Measurements from ENCODE around the gene C17orf75. TPM values are rescaled to one million over a fixed set of nuclear protein-coding genes. Genes with fewer than 3 reads are reported as not detected.

Gene C17orf75
- total RNA-seq, 2 donors from 2014 or later, result 12.1 to 14.8 TPM

DNA sequence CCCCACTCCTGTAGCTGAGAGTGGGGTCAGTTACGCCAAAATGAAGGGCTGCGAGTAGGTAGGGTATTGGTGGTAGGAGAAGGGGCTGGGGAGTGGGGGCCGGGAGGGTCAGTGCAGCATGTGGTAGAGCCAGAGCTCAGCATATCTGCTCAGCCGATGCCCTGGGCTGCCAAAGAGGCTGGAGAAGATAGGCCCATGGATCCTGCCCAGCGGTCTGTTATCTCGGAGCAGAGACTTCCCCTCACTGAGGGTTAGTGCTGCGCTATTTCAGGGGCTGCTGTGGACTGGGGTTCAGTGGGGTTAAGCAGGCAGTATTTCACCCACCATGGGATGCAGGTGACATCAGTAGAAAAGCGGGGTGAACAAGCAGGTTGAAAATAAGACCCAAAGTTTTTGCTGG is 56.7 kb downstream of the C17orf75 start:
- Mint-ChIP-seq H3K9me3 (no peaks in the 10 kb centered on the region), H3K4me1 (no peaks in the 10 kb centered on the region), H3K4me3 (no peak overlapping the region), H3K27ac (no peak overlapping the region), H3K36me3 (ENCODE audit: low read depth) (no peaks in the 10 kb centered on the region), H3K27me3 (peaks cover 3% of the 10 kb centered on the region)
- ATAC-seq (replicated peaks), result no peak

DNA sequence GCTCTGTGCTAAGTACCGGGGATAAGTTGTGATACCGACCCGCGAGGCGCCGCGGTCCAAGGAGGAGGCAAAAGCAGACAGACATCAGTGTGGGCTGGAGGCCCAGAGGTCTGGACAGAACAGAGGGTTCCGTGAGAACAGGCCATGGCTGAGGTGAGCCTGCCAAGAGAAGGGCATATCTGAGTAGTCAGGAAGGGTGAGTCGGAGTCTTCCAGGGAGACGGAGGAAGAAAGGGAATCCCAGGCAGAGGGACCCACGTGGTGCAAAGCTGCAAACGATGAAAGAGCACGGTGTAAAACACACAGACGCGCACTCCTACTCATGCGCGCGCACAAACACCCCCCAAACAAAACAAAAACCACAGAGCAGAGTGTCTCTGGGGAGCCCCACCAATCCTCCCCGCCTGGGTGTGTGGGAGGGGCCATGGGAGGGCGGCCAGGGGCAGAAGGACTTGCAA is 58.2 kb downstream of the C17orf75 start:
- Mint-ChIP-seq H3K27ac (no peak overlapping the region), H3K4me1 (no peaks in the 10 kb centered on the region), H3K4me3 (no peak overlapping the region), H3K27me3 (peaks cover 3% of the 10 kb centered on the region), H3K36me3 (ENCODE audit: low read depth) (no peaks in the 10 kb centered on the region), H3K9me3 (no peaks in the 10 kb centered on the region)
- ATAC-seq (replicated peaks), result no peak

DNA sequence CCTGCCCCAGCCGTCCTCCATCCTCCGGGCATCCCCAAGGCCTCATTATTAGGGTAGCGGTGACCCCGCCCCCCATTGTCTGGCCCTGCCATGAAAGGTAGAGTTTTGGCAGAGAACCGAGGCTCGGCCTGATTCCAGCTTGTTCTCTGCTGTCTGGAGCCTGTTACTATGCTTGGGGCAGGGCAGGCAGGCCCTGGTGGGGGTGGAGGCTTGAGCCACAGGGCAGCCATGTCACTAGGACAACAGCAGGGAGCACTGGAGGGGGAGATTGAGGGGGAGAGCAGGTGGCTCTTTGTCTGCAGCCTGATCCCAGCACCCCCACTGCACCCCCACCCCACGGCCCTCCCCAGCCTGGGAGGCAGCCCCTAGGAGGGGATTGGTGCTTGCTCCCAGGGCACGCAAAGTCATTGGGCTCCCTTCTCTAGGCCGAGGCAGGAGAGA is 60.9 kb downstream of the C17orf75 start:
- no peak overlapping the region for H3K27ac Mint-ChIP-seq
- no peaks in the 10 kb centered on the region for H3K4me1 Mint-ChIP-seq
- H3K27me3 Mint-ChIP-seq, result peaks cover 3% of the 10 kb centered on the region
- H3K9me3 Mint-ChIP-seq, result no peaks in the 10 kb centered on the region
- H3K4me3 Mint-ChIP-seq, result no peak overlapping the region
- no peaks in the 10 kb centered on the region for H3K36me3 Mint-ChIP-seq (ENCODE audit: low read depth)
- no peak for ATAC-seq (replicated peaks)

DNA sequence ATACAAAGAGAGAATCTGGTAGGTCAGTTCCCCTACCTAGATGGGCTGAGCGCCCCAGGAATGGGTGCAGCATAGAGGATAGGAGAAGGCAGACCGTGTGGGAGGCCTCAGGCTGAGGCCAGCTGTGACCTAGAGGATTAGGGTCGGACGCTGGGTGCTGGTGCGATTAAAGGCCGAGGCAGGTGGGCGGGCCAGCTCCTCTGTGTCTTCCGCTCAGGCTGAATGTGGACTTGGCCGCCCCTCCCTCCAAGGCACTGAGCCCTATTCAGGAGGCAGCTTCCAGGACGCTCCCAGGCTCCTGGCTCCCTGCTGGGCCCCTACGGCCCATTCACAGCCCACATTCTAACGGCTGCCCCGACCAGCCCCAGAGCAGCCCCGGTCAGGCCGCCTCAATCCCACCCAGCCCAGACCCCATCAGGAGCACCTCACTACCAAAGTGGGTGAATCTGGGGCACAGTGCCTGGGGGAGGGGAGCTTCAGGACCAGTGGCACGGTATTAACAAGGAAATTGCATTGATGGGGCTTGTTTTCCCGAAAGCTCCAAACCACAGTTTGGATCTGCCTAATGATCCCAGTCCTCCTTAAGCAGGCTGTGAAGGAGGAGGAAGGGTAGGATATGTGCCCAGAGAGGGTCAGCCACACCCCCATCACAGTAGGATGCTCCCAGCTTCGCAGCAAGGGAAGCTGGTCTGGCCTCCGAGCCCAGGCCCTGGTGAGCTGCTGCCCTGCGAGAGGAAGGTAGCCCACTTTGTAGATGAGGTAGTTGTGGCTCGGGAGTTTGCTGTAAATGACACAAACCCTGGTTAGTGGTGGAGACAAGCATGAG is 61.9 kb downstream of the C17orf75 start:
- H3K36me3 Mint-ChIP-seq (ENCODE audit: low read depth), result no peaks in the 10 kb centered on the region

DNA sequence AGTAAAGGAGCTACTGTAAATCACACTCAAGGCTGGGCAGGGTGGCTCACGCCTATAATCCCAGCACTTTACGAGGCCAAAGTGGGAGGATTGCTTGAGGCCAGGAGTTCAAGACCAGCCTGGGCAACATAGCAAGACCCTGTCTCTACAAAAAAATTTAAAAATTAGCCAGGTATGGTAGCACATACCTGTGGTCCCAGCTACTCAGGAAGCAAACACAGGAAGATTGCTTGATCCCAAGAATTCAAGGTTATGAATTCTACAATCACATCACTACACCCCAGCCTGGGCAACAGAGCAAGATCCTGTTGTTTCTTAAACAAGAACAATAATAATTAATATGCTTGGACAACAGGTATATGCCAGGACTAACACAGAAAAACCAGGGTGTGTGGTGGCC is 63.2 kb downstream of the C17orf75 start:
- Mint-ChIP-seq H3K27ac (no peak overlapping the region), H3K4me3 (no peak overlapping the region), H3K9me3 (no peaks in the 10 kb centered on the region), H3K4me1 (no peaks in the 10 kb centered on the region), H3K36me3 (ENCODE audit: low read depth) (no peaks in the 10 kb centered on the region), H3K27me3 (peaks cover 3% of the 10 kb centered on the region)
- ATAC-seq (replicated peaks), result no peak

More for the DNA sequence above, 61.9 kb downstream of the C17orf75 start:
- H3K4me3 Mint-ChIP-seq, result no peak overlapping the region
- peaks cover 3% of the 10 kb centered on the region for H3K27me3 Mint-ChIP-seq
- no peak for ATAC-seq (replicated peaks)
- no peaks in the 10 kb centered on the region for H3K4me1 Mint-ChIP-seq
- H3K27ac Mint-ChIP-seq, result no peak overlapping the region
- no peaks in the 10 kb centered on the region for H3K9me3 Mint-ChIP-seq

Other genes with a start within 250 kb of the C17orf75 start
- gene RHOT1, start 199.7 kb downstream of the C17orf75 start, total RNA-seq, result 10 to 100 TPM; 19.5 to 26.2 TPM
- gene RHBDL3, start 76.3 kb downstream of the C17orf75 start, total RNA-seq, result under 1 TPM in 1 of 2 donors, not detected in 1; 0.13 TPM
- 100 to 1,000 TPM; 240 to 254 TPM for gene ZNF207, start 8.0 kb upstream of the C17orf75 start, total RNA-seq
- gene PSMD11, start 102.3 kb upstream of the C17orf75 start, total RNA-seq, result 100 to 1,000 TPM; 108 to 161 TPM
- 10 to 100 TPM in 1 of 2 donors, 1 to 10 TPM in 1; 3.6 to 13.0 TPM for gene CDK5R1, start 144.8 kb upstream of the C17orf75 start, total RNA-seq

All from activated T-helper 17 cell treated with anti-CD3 and anti-CD28 coated beads, Interleukin-2, amount 50 U/mL, for 72 hours (primary cell).